Stomach smooth muscle (tissue), 2 donors: ENCODE data around the gene DKK3.
A peak's percentile ranks its signal among the peaks of the same experiment; 100 is the strongest.

Experiments used
- H3K27ac ChIP-seq: one replicate; pipeline ENCODE4 v1.7.0; 2013; ENCODE audit warnings: mild to moderate bottlenecking, low read length, inconsistent platforms
- H3K27me3 ChIP-seq, 2 donors: one replicate each; pipeline ENCODE4 v1.7.0; 2013; ENCODE audit warnings: low read length in 2 of 2; ENCODE audit not compliant: insufficient read depth in 2 of 2, control insufficient read depth in 1 of 2
- H3K36me3 ChIP-seq, 2 donors: one replicate each; pipeline ENCODE4 v1.7.0; 2013; ENCODE audit warnings: low read length in 2 of 2; ENCODE audit not compliant: control insufficient read depth in 2 of 2, insufficient read depth in 2 of 2
- H3K4me1 ChIP-seq: one replicate; pipeline ENCODE4 v1.7.0; 2013; ENCODE audit warnings: low read length; ENCODE audit not compliant: control insufficient read depth, insufficient read depth
- H3K4me3 ChIP-seq, 2 donors: one replicate each; pipeline ENCODE4 v1.7.0; 2013; ENCODE audit warnings: low read length in 2 of 2
- H3K9ac ChIP-seq, 2 donors: one replicate each; pipeline ENCODE4 v1.7.0; 2013; ENCODE audit warnings: low read length in 2 of 2, mild to moderate bottlenecking in 1 of 2
- H3K9me3 ChIP-seq, 2 donors: one replicate each; pipeline ENCODE4 v1.7.0; 2013; ENCODE audit warnings: low read length in 2 of 2; ENCODE audit not compliant: control insufficient read depth in 2 of 2
- donor health status: healthy.
- donor health status: Pancreatic carcinoma.

The DKK3 gene

GRCh38 chr11:11966354-11966741 lies 42.1 kb downstream of the DKK3 start:
- Histone ChIP-seq H3K4me1 (peaks cover 48% of the 10 kb centered on the region), H3K9me3 (no peaks in the 10 kb centered on the region), H3K9ac (no peak overlapping the region), H3K4me3 (no peak overlapping the region), H3K27ac (no peak overlapping the region), H3K27me3 (no peaks in the 10 kb centered on the region), H3K36me3 (peaks cover 15 to 17% of the 10 kb centered on the region in 2 donors)

- H3K36me3 ChIP-seq = peaks cover 15 to 17% of the 10 kb centered on the region in 2 donors
- H3K27ac ChIP-seq = no peak overlapping the region
- peaks cover 47% of the 10 kb centered on the region for H3K4me1 ChIP-seq
- H3K9ac ChIP-seq = no peak overlapping the region
- no peak overlapping the region for H3K4me3 ChIP-seq
- no peaks in the 10 kb centered on the region for H3K9me3 ChIP-seq
- H3K27me3 ChIP-seq = no peaks in the 10 kb centered on the region
These were observed 42.6 kb downstream of the DKK3 start for GRCh38 chr11:11965656-11966353.

GRCh38 chr11:11965192-11965591 lies 43.2 kb downstream of the DKK3 start:
- Histone ChIP-seq H3K4me3 (no peak overlapping the region), H3K4me1 (peaks cover 47% of the 10 kb centered on the region), H3K9me3 (no peaks in the 10 kb centered on the region), H3K9ac (no peak overlapping the region), H3K27ac (no peak overlapping the region), H3K36me3 (peaks cover 15 to 17% of the 10 kb centered on the region in 2 donors), H3K27me3 (no peaks in the 10 kb centered on the region)

- Histone ChIP-seq H3K9me3 (no peaks in the 10 kb centered on the region), H3K27ac (no peak overlapping the region), H3K27me3 (no peaks in the 10 kb centered on the region), H3K4me1 (peaks cover 47% of the 10 kb centered on the region), H3K4me3 (no peak overlapping the region), H3K9ac (no peak overlapping the region), H3K36me3 (peaks cover 15 to 17% of the 10 kb centered on the region in 2 donors)
These were observed 43.7 kb downstream of the DKK3 start for GRCh38 chr11:11964774-11965150.

- Histone ChIP-seq H3K9me3 (no peaks in the 10 kb centered on the region), H3K36me3 (peaks cover 15 to 17% of the 10 kb centered on the region in 2 donors), H3K27ac (no peak overlapping the region), H3K4me3 (no peak overlapping the region), H3K27me3 (no peaks in the 10 kb centered on the region), H3K4me1 (peaks cover 41% of the 10 kb centered on the region), H3K9ac (no peak overlapping the region)
These were observed 44.3 kb downstream of the DKK3 start for GRCh38 chr11:11963842-11964773.

GRCh38 chr11:11963067-11963466 lies 45.4 kb downstream of the DKK3 start:
- Histone ChIP-seq H3K9ac (no peak overlapping the region), H3K27ac (no peak overlapping the region), H3K27me3 (no peaks in the 10 kb centered on the region), H3K4me3 (no peak overlapping the region), H3K4me1 (peaks cover 37% of the 10 kb centered on the region), H3K36me3 (peaks cover 20 to 22% of the 10 kb centered on the region in 2 donors), H3K9me3 (no peaks in the 10 kb centered on the region)

- Histone ChIP-seq H3K4me3 (no peak overlapping the region), H3K9me3 (no peaks in the 10 kb centered on the region), H3K36me3 (peaks cover 15 to 20% of the 10 kb centered on the region in 2 donors), H3K4me1 (peaks cover 32% of the 10 kb centered on the region), H3K27me3 (no peaks in the 10 kb centered on the region), H3K9ac (no peak overlapping the region), H3K27ac (no peak overlapping the region)
These were observed 46.9 kb downstream of the DKK3 start for GRCh38 chr11:11961399-11962028.

GRCh38 chr11:11960687-11961086 lies 47.7 kb downstream of the DKK3 start:
- peaks cover 19 to 22% of the 10 kb centered on the region in 2 donors for H3K36me3 ChIP-seq
- H3K9me3 ChIP-seq = no peaks in the 10 kb centered on the region
- H3K27me3 ChIP-seq = no peaks in the 10 kb centered on the region
- H3K4me3 ChIP-seq = no peak overlapping the region
- peaks cover 29% of the 10 kb centered on the region for H3K4me1 ChIP-seq
- no peak overlapping the region for H3K9ac ChIP-seq
- peak overlapping the region; percentile 11 for H3K27ac ChIP-seq

- H3K4me3 ChIP-seq = no peak overlapping the region
- no peak overlapping the region for H3K27ac ChIP-seq
- H3K9ac ChIP-seq = no peak overlapping the region
- no peaks in the 10 kb centered on the region for H3K27me3 ChIP-seq
- H3K9me3 ChIP-seq = no peaks in the 10 kb centered on the region
- H3K36me3 ChIP-seq = peaks cover 22 to 25% of the 10 kb centered on the region in 2 donors
- peaks cover 20% of the 10 kb centered on the region for H3K4me1 ChIP-seq
These were observed 48.8 kb downstream of the DKK3 start for GRCh38 chr11:11959601-11960000.

GRCh38 chr11:11958403-11959231 lies 49.8 kb downstream of the DKK3 start:
- Histone ChIP-seq H3K27ac (peak overlapping the region; percentile 4), H3K9ac (no peak overlapping the region), H3K4me1 (peaks cover 10% of the 10 kb centered on the region), H3K27me3 (no peaks in the 10 kb centered on the region), H3K36me3 (peaks cover 20 to 28% of the 10 kb centered on the region in 2 donors), H3K4me3 (no peak overlapping the region), H3K9me3 (no peaks in the 10 kb centered on the region)
